ENCODE data around the gene RBM4.

DNA sequence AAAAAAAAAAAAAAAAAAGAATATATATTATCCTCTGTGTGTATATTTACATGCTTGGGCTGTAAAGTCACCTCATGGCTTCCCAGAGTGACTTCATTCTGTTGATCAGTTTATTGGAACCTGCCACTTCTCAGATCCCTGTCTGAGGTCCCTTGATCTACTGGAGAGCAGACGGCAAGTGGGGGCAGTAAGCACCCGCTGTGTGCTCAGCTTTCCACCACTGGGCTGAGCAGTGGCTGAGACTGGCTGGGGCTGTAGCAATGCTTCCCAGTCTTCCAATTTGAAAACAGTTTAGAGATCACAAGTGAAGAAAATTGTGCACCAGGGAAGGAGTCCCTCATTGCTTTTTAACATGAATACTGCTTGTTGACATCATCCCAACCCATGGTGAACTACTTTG, 46.1 kb downstream of the RBM4 start:
- no peak for TF ChIP-seq POLR2A (IDR thresholded peaks at IDR 0.05)
- TF ChIP-seq, protein P1, sequence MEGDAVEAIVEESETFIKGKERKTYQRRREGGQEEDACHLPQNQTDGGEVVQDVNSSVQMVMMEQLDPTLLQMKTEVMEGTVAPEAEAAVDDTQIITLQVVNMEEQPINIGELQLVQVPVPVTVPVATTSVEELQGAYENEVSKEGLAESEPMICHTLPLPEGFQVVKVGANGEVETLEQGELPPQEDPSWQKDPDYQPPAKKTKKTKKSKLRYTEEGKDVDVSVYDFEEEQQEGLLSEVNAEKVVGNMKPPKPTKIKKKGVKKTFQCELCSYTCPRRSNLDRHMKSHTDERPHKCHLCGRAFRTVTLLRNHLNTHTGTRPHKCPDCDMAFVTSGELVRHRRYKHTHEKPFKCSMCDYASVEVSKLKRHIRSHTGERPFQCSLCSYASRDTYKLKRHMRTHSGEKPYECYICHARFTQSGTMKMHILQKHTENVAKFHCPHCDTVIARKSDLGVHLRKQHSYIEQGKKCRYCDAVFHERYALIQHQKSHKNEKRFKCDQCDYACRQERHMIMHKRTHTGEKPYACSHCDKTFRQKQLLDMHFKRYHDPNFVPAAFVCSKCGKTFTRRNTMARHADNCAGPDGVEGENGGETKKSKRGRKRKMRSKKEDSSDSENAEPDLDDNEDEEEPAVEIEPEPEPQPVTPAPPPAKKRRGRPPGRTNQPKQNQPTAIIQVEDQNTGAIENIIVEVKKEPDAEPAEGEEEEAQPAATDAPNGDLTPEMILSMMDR (IDR thresholded peaks at IDR 0.05) = no peak
